UCSD-AML1 (cell line): Measurements from ENCODE around the gene CEMIP2.
"Not testable (repeated sequence)": the region's sequence is repeated elsewhere in the genome, so short reads cannot be mapped to it uniquely, and the experiment has no call there.

Source experiments
- DNase-seq: peaks from one replicate; lab custom pipeline; 2025; ENCODE audit not compliant: unreplicated experiment; lab: John Stamatoyannopoulos, UW

CEMIP2 gene, protein sequence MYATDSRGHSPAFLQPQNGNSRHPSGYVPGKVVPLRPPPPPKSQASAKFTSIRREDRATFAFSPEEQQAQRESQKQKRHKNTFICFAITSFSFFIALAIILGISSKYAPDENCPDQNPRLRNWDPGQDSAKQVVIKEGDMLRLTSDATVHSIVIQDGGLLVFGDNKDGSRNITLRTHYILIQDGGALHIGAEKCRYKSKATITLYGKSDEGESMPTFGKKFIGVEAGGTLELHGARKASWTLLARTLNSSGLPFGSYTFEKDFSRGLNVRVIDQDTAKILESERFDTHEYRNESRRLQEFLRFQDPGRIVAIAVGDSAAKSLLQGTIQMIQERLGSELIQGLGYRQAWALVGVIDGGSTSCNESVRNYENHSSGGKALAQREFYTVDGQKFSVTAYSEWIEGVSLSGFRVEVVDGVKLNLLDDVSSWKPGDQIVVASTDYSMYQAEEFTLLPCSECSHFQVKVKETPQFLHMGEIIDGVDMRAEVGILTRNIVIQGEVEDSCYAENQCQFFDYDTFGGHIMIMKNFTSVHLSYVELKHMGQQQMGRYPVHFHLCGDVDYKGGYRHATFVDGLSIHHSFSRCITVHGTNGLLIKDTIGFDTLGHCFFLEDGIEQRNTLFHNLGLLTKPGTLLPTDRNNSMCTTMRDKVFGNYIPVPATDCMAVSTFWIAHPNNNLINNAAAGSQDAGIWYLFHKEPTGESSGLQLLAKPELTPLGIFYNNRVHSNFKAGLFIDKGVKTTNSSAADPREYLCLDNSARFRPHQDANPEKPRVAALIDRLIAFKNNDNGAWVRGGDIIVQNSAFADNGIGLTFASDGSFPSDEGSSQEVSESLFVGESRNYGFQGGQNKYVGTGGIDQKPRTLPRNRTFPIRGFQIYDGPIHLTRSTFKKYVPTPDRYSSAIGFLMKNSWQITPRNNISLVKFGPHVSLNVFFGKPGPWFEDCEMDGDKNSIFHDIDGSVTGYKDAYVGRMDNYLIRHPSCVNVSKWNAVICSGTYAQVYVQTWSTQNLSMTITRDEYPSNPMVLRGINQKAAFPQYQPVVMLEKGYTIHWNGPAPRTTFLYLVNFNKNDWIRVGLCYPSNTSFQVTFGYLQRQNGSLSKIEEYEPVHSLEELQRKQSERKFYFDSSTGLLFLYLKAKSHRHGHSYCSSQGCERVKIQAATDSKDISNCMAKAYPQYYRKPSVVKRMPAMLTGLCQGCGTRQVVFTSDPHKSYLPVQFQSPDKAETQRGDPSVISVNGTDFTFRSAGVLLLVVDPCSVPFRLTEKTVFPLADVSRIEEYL (N-terminal part only)

DNA sequence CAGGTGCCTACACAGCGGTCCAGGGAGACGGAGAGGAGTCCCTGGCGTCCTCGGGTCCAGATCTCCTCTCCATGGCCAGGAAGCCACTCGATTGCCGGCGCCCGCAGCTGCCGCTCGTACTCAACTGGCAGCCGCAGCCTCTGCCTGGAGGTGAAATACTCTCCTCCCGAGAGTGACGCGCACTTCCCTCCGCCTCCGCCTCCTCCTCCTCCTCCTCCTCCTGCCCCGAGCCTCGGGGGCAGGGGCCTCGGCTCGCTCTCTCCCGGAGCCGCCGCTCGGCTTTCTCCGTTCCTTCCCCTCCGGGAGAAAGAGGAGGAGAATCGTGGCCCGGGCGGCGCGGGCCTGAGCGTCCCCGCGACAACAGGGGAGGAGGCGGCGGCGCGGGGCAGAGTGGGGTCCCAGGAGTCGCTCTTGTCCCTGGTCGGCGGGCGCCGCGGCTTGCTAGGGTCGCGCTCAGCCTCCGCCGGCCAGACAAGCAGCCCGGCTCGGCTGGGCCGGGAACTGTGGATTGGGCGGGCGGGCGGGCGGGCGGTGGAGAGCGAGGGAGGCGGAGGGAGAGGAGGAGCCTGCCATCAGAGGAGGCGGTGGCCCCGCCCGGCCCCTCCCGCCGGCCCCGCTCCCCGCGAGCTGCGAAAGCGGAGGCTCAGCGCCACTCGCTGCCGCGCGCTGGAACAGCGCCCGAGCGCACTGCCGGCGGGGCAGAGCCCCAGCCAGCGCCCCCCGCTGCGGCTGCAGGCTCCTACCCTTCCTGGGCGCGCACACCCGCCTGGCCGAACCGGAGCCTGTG, at the start of gene CEMIP2:
CEMIP2 (minus strand) TSS at position 126 of the 787 bp plus-strand sequence. CDS start 18,140 bp downstream, outside the sequence.
- peak; percentile 89 for DNase-seq

DNA sequence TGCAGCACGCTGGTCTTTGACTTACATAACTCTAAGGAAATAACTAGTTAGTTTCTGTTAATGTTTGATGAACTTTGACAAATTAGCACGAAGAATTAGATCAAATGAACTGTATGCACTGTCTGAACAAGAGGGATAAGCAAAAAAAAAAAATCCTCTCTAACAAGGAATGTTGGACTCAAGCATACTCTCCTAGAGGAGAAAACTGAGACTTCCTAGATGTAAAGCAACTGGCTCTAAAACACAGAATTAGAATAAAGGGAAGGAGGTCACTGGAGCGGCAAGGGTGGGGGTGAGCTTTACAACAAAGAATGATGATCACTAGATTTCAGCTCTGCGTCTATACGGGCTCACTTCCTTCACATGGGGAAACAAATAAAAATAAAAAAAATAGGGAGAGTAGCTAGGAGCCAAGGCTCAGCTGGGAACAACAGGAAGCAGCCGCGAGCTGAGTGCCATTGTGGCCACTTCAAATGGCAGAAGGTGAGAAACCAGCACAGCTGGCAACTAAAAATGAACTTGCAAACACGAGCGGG, 48.7 kb upstream of the CEMIP2 start:
- DNase-seq: no peak

DNA sequence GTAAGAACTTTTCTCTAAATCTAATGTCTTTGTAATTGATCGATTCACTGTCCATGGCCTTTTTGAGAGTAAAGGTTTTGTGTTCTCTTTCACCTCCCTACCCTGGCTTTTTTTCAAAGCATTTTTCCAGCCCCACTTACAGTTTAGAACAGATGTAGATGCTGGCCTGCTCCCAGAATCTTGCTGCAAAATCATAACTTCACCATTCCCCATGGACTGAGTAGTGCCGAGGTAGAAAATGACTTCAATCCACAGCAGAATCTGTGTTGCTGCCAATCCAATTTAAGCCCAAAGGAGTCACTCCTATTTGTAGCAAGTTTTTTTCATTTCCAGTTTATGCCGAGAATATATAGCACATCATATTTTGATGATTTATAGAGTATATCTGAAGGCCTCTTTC, 46.5 kb upstream of the CEMIP2 start:
- DNase-seq: no peak

DNA sequence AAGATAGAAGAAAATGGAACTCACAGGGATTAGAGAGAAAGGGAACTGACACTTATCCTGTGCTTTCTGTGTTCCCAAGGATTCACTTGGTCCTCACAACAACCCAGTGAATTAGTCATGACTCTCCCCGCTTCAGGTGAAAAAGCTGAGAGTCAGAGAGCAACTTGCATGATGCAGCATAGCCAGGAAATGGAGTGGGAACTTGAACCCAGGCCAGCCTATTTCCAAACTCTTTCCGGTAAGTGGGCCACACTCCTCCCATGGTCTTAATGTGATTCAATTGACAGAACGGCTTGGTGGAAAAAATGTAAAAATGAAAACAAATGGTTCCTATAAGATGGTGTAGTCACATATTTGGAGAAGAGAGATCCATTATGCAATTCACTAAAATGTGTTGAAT, 45.9 kb upstream of the CEMIP2 start:
- DNase-seq: no peak

DNA sequence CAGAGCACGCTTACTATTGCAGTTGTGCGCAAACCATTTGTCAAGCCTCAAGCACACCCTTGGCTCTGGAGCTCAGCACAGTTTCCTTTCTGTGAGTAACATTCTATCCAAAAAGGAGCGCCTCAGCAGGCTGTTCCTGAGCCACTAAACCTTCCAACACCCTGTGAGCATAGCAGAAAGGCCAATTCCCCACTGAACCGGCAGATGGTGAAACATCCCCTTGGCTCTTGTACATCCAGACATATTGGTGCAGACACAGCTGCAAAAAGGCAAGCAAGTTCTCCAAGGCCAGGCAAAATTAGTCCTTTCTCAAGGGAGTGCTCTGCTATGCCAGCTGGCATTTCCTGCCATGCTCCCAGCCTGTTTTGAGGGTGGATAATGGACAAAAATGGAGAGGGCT, 44.1 kb upstream of the CEMIP2 start:
- DNase-seq: peak; percentile 12

DNA sequence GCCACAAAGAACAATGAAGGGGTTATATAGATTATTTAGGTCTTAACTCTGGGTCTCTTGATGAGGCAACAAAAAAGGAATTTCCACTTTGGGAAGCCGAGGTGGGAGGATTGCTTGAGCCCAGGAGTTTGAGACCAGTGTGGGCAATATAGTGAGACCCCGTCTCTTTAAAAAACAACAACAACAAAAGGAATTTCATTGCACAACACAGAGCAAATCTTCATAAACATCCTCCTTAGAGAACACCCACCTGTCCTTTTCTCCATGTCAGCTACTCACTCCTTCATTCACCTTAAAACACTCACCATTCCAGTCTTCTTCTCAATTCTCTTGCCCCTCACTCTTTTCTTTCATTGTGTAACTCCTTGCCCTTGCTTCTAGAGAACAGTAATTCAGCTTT, 39.8 kb upstream of the CEMIP2 start:
- DNase-seq: no peak

DNA sequence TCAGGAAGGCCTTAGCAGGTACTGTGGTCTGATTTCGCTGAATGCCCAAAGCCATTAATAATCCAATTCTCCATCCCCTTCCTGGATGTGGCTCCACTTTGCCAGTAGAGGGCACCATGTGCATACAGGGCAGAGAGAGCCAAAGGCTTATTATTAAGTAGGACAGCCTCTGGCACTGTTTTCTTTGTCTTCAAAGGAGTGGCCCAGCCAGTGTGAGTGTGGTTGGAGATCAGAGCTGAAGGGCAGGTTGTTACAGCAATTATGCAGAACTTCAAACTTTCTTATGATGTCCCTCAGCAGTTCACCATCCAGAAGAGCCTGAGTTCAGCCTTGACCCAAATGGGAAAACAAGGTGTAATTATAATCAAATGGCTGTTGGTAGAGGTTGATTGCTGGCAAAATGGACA, 38.6 kb upstream of the CEMIP2 start:
- DNase-seq: peak; percentile 54

DNA sequence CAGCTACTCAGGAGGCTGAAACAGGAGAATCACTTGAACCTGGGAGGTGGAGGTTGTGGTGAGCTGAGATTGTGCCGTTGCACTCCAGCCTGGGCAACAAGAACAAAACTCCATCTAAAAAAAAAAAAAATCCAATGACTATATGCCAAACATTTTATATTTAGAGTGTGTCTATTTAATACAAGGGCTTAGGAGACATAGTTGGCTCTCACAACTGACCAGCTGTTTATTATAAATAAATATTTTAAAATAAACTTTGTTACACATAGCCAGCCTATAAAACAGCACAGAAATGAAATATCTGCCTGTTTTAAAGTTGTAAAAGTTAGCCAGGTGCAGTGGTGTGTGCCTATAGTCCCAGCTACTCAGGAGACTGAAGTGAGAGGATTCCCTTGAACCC, 36.8 kb upstream of the CEMIP2 start:
- DNase-seq: not testable (repeated sequence)

DNA sequence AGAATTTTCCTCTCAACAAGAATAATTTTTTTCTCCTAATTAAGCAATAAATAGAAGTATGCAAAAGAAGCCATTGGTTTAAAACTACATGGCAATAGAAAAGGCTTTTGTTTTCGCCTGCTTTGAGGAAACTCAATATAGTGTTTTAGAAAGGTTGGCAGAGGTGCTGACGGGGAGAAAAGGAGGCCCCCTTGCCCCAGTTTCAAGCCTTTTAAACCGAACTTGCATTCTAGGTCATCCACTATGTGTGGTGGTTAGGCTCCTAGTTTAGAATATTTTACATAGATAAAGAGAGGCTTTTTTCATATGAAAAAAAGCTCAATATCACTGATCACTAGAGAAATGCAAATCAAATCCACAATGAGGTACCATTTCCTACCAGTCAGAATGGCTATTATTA, 33.5 kb upstream of the CEMIP2 start:
- no peak for DNase-seq

DNA sequence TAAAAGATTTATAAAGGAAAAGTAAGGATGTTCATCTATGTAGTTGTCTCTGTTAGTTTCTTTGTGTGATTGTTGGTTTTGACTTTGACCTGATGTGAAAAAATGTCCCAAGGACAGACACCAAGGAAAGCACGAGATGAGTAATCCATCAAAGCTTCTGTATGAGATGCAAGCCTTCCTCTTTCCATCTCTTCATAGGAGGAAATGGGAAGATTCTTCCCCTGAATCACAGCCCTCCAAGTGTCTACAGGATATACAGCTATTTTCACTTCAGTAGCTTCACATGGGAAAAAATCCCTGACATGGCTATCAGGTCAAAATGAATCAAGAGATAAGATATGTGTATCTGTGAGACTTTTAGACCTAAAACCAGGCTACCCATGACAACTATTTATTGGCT, 29.0 kb upstream of the CEMIP2 start:
- DNase-seq: no peak

DNA sequence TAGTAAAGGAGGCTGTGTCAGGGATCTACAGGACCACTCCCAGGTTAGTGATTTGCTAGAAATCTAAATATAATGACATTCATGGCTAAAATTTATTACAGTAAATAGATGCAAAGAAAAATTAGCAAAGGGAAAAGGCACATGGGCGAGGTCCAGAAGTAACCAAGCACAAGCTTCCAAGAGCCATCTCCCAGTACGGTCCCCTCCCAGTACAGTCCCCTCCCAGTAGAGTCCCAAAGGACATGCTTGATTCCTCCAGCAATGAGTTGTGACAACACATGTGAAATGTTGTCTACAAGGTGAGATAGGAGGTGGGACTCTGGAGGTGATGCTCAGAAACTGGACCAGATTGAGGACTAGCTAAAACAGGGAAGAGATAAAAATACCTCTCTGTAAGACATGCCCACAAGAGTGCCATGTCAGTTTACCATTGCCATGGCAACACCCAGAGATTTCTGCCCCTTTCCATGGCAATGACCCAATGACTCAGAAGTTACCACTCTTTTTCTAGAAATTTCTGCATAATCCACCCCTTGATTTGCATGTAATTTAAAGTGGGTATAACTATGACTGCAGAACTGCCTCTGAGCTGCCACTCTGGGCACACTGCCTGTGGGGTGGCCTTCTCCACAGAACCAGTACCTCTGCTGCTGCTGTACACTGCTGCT, 27.9 kb upstream of the CEMIP2 start:
- no peak for DNase-seq

DNA sequence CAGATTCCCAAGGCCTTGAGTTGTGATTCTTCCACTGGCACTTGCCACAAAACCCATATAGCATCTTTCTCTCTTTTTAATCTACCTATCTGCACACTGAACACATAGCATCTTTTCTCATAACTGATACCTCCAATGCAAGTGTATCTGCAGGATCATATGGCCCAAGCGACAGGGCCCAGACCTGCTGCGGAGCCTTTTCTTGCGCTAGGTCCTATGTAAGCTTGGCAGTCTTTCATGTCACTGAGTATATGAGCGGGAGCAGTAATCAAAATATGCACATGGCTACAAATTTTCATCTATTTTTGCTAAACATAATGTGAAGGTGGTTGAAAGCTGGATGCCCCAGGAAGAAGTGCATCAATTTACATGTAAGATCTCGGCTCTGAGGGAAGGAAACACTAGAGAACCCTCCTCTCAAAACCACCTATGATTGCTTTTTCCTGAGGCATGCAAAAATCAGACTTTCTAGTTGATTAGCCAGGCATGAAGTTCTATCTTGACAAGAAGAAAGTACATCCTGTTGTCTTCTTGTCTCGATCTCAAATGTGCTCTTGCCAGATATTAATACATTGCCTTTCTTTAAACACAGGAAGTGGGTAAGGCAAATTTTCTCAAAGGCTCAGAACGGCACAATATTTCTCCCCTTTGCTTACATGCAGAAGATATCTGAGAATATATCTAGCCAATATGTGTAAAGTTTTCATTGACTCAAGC, 26.9 kb upstream of the CEMIP2 start:
- DNase-seq: no peak

DNA sequence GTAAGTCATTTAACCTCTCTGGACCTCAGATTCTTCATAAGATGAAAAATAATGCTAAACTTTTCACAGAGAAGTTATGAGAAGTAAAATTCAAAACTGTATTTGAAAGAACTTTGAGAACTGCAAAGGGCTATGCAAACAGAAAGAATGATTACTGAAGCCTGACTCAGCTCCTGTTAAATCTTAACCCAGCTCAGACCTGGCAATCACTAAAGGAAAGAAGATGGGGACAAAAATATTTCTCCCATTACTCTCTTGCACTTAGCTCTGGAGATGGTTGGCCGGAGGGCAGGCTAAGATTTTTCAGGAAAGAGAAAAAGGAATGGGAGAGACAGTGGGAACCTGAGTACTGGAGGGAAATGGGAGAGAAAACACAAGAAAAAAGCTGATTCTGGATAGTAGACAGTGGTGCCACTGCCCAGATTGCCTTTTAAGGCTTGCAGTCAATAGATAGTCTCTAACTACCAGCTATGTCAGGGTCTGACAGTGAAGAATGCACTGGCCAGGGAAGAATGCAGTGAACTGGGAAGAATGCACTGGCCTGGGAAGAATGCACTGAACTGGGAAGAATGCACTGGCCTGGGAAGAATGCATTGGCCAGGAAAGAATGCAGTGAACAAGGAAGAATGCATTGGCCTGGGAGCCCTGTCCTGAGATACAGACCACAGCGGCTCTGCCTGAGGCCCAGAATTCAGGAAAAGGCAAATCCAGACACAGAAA, 25.2 kb upstream of the CEMIP2 start:
- DNase-seq: no peak

DNA sequence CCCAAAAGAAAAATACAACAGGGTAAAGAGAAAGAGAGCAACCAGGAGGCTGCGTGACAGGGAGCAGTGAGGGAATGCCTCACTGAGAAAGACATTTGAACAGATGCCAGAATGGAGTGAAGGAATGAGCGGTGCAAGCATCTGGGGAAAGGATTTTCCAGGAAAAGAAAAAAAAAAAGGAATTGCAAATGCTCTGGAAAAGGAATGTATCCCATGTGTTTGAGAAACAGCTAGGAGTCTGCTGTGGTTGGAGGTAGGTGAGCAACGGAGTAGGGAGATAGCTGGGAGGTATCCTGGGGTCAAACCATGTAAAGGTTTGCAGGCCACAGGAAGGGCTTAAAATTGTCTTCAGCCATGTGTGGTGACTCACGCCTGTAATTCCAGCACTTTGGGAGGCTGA, 23.6 kb upstream of the CEMIP2 start:
- DNase-seq: no peak

DNA sequence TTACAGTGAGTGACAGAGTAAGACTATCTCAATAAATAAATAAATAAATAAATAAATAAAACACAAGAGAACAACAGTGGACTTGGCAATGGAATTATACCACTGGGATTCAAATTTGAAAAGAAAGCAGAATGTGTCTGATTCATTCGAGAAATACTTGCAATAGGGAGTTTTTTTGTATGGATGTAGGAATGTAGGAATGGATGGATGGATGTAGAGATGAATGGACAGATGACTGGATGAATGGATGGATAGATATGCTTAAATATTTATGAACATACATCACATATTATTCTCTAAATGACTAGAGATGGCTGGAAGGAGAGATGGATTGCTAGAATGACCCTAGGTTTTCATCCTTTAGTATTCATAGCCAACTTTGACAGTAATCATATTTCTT, 22.0 kb upstream of the CEMIP2 start:
- no peak for DNase-seq

DNA sequence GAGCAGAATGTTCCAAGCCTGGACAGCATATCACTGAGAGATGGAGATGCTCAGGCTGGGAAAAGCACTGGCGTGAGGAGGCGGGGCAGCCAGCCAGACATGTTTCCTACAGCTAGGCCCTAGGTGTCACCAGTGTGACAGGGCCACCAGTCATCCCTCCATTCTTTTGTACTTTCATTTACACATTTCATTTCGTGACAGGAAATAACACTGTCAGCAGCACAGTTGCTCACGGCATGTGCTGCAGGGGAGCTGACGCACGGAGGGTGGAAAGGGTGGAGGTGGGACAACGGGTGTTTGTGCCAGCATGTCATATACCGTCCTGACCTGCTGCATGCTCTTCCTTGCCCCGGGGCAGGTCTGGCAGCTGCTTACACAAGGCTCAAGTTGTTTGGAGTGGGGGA, 14.8 kb upstream of the CEMIP2 start:
- DNase-seq: no peak

DNA sequence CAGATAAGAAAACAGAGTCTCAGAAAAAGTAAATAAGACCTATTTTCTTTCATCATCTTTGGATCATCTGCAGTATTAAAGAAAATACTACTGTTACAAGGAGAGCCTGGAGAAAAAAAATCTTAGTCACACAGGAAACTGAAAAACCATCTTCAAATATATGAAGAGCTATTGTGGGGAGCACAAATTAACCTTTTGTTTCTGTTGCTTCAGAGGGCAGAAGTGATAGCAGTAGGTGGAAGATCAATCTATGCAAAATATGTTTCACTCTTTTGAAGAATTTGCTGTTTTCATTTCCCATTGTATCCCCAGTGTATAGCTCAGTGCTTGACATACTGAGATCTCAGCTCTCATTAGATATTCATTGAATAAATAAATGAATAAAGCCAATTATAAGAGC, 13.1 kb upstream of the CEMIP2 start:
- DNase-seq: no peak

DNA sequence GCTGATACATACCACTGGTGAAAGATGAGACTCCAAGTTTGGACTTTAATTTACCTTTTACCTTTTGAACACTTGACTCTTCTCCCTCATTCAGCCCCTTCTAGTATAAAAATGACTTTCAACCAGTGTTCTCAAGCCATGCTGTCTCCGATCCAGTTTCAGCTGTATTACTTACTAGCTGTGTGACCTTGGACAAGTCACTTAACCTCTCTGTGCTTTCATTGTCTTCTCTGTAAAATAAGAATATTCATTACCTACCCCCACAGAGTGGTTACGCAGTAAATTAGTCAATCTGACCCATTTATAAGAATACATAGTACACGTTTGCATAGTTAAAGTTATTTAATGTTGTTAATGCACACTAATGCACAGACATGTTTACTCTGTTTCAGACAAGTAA, 12.6 kb upstream of the CEMIP2 start:
- DNase-seq: no peak
